ENCODE data around the gene KCNJ15.

DNA sequence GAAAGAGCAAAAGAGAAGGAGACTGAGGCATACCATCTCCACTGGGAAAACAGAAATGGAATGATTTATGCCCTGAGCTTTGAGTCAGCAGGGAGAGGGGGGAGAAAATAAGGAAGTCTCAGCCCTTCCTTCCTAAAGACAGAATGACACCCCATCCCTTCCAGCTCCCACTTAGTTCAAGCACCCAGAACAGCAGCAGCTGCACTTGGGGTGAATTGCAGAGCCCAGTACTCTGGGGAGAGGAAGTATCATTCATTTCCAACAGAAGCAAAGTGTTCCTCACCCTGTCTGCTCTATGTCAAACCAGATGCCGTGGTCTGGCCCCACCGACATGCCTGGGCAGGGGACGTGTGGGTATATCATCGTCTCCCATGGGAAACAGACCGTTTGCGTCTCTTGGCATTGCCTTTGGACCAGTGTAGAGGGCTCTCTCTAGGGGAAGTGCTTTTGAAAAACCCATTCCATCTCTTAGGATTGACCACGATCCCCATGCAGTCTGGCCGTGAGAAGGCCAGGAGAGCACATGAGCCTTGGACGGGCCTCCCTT, 1.1 kb upstream of the KCNJ15 start:
- TF ChIP-seq, protein P1, sequence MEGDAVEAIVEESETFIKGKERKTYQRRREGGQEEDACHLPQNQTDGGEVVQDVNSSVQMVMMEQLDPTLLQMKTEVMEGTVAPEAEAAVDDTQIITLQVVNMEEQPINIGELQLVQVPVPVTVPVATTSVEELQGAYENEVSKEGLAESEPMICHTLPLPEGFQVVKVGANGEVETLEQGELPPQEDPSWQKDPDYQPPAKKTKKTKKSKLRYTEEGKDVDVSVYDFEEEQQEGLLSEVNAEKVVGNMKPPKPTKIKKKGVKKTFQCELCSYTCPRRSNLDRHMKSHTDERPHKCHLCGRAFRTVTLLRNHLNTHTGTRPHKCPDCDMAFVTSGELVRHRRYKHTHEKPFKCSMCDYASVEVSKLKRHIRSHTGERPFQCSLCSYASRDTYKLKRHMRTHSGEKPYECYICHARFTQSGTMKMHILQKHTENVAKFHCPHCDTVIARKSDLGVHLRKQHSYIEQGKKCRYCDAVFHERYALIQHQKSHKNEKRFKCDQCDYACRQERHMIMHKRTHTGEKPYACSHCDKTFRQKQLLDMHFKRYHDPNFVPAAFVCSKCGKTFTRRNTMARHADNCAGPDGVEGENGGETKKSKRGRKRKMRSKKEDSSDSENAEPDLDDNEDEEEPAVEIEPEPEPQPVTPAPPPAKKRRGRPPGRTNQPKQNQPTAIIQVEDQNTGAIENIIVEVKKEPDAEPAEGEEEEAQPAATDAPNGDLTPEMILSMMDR (IDR thresholded peaks at IDR 0.05): no peak
- TF ChIP-seq EZH2 (IDR thresholded peaks at IDR 0.05; ENCODE audit: borderline replicate concordance, insufficient read depth, low read depth, low read length, poor library complexity, severe bottlenecking): no peak

Measured in B cell (primary cell).